ENCODE results near the gene ALG3.
"Not testable (repeated sequence)": the region's sequence is repeated elsewhere in the genome, so short reads cannot be mapped to it uniquely, and the experiment has no call there.

ALG3 gene

GRCh38 chr3:184248454-184249411, at the start of gene ALG3:
Gene ALG3, minus strand, starts transcription at chr3:184248962. Its CDS starts 22 bp downstream, at chr3:184248940.
- FAIRE-seq = no peak

- no peak for FAIRE-seq
Measured at GRCh38 chr3:184296616-184297015, 47.9 kb upstream of the ALG3 start.

- no peak for FAIRE-seq
Measured at GRCh38 chr3:184295771-184296170, 47.0 kb upstream of the ALG3 start.

- FAIRE-seq = no peak
Measured at GRCh38 chr3:184291738-184292445, 43.1 kb upstream of the ALG3 start.

GRCh38 chr3:184291044-184291737, 42.4 kb upstream of the ALG3 start:
- no peak for FAIRE-seq

- FAIRE-seq = no peak
Measured at GRCh38 chr3:184290331-184290730, 41.6 kb upstream of the ALG3 start.

- no peak for FAIRE-seq
Measured at GRCh38 chr3:184289426-184289938, 40.7 kb upstream of the ALG3 start.

- no peak for FAIRE-seq
Measured at GRCh38 chr3:184284696-184285095, 35.9 kb upstream of the ALG3 start.

GRCh38 chr3:184283681-184284080, 34.9 kb upstream of the ALG3 start:
- no peak for FAIRE-seq

- FAIRE-seq = no peak
Measured at GRCh38 chr3:184282941-184283340, 34.2 kb upstream of the ALG3 start.

- no peak for FAIRE-seq
Measured at GRCh38 chr3:184277366-184277765, 28.6 kb upstream of the ALG3 start.

- no peak for FAIRE-seq
Measured at GRCh38 chr3:184275961-184276910, 27.5 kb upstream of the ALG3 start, which contains the start of gene ECE2. Gene ECE2, plus strand, starts transcription at chr3:184276022. Its CDS starts 132 bp downstream, at chr3:184276154.

GRCh38 chr3:184275381-184275701, 26.6 kb upstream of the ALG3 start:
- no peak for FAIRE-seq

- FAIRE-seq = no peak
Measured at GRCh38 chr3:184272269-184272668, 23.5 kb upstream of the ALG3 start.

GRCh38 chr3:184267249-184267648, 18.5 kb upstream of the ALG3 start:
- not testable (repeated sequence) for FAIRE-seq

GRCh38 chr3:184262764-184263179, 14.0 kb upstream of the ALG3 start:
- FAIRE-seq = no peak

GRCh38 chr3:184261854-184262763, 13.3 kb upstream of the ALG3 start:
- FAIRE-seq = no peak

GRCh38 chr3:184261270-184261853, 12.6 kb upstream of the ALG3 start, which contains the start of gene CAMK2N2:
Gene CAMK2N2, minus strand, starts transcription at chr3:184261553. Its CDS starts 268 bp downstream, at chr3:184261285.
- no peak for FAIRE-seq

GRCh38 chr3:184260724-184261269, 12.0 kb upstream of the ALG3 start:
- no peak for FAIRE-seq

Data from A204.1 (cell line).